MCF 10A (cell line): Measurements from ENCODE around the gene RND1. TPM values are rescaled to one million over a fixed set of nuclear protein-coding genes. Genes with fewer than 3 reads are reported as not detected.

Experiments
- BruUV-seq: library from RNA; stranded (reverse); fragments of 400-500 nt; replicated peaks from 2 replicates; lab custom pipeline; 2021; lab: Mats Ljungman, UMichigan
- CTCF ChIA-PET: fragments of 300-600 bp; sonication (Branson Sonifier 250); formaldehyde crosslinking; extraction: SDS; loops from one replicate; lab custom pipeline; 2021; ENCODE audit warnings: antibody characterized with exemption, inconsistent platforms; lab: Yijun Ruan, JAX
- POLR2A ChIA-PET: fragments of 300-600, 350-650 bp; sonication (Branson Sonifier 250); formaldehyde crosslinking; extraction: SDS; loops from one replicate; lab custom pipeline; 2020; ENCODE audit warnings: antibody characterized with exemption, inconsistent platforms; lab: Yijun Ruan, JAX
- DNase-seq: peaks from one replicate; pipeline ENCODE4 v3.0.0-alpha.2; 2018; ENCODE audit not compliant: unreplicated experiment
- H3K27ac Mint-ChIP-seq: one replicate; pipeline ENCODE4 v1.8.0; 2022; ENCODE audit warnings: mild to moderate bottlenecking, low read depth, mixed read lengths; ENCODE audit not compliant: unreplicated experiment
- H3K27me3 Mint-ChIP-seq: one replicate; pipeline ENCODE4 v1.8.0; 2022; ENCODE audit warnings: mixed read lengths; ENCODE audit not compliant: insufficient read depth, unreplicated experiment
- H3K36me3 Mint-ChIP-seq: one replicate; pipeline ENCODE4 v1.8.0; 2022; ENCODE audit warnings: mild to moderate bottlenecking, moderate library complexity, mixed read lengths; ENCODE audit not compliant: insufficient read depth, unreplicated experiment
- H3K4me1 Mint-ChIP-seq: one replicate; pipeline ENCODE4 v1.8.0; 2022; ENCODE audit warnings: mixed read lengths; ENCODE audit not compliant: insufficient read depth, unreplicated experiment
- H3K4me3 Mint-ChIP-seq: one replicate; pipeline ENCODE4 v1.8.0; 2022; ENCODE audit warnings: mild to moderate bottlenecking, moderate library complexity, mixed read lengths; ENCODE audit not compliant: unreplicated experiment
- H3K9me3 Mint-ChIP-seq: one replicate; pipeline ENCODE4 v1.8.0; 2022; ENCODE audit warnings: mixed read lengths; ENCODE audit not compliant: unreplicated experiment
- CTCF ChIP-seq: fragments of 200-600 bp; IDR thresholded peaks from one replicate; pipeline ENCODE4 v1.8.0; 2022; ENCODE audit warnings: antibody characterized with exemption, mild to moderate bottlenecking; ENCODE audit not compliant: unreplicated experiment
- intact Hi-C: fragments of 100-400 bp; cut with micrococcal nuclease; formaldehyde crosslinking; loops from 2 replicates; pipeline ENCODE4 v1.14.1; 2022
- total RNA-seq: library from RNA; stranded (reverse); gene quantifications from 2 replicates; pipeline ENCODE4 v1.2.3, GENCODE V29; 2022

RND1 gene
- total RNA-seq, 1 experiment from 2014 or later: 1.0 TPM

GRCh38 chr12:48828293-48828692 lies 37.4 kb downstream of the RND1 start:
- no peaks in the 10 kb centered on the region for H3K9me3 Mint-ChIP-seq
- H3K4me3 Mint-ChIP-seq: no peak overlapping the region
- H3K27me3 Mint-ChIP-seq: no peaks in the 10 kb centered on the region
- H3K36me3 Mint-ChIP-seq: peaks cover 45% of the 10 kb centered on the region
- no peak overlapping the region for H3K27ac Mint-ChIP-seq
- no TSS peak for BruUV-seq
- intact Hi-C loops: no loop called here
- peaks cover 10% of the 10 kb centered on the region for H3K4me1 Mint-ChIP-seq
- CTCF ChIA-PET: interaction anchor here (1.4 to 6.7 kb wide), 2 partner anchors 9 to 13 kb away, joined by 4 to 46 read pairs; no protein-coding TSS in a partner anchor
- POLR2A ChIA-PET: interaction anchor here (4.3 kb wide), 1 partner anchor 13 kb away, joined by 32 read pairs; the partner anchor contains the start of gene CACNB3
- TF ChIP-seq CTCF: no peak
- no peak for DNase-seq

GRCh38 chr12:48827513-48828096 lies 38.1 kb downstream of the RND1 start:
- Mint-ChIP-seq H3K4me1 (peaks cover 10% of the 10 kb centered on the region), H3K27me3 (no peaks in the 10 kb centered on the region), H3K36me3 (peaks cover 39% of the 10 kb centered on the region), H3K4me3 (no peak overlapping the region), H3K27ac (no peak overlapping the region), H3K9me3 (no peaks in the 10 kb centered on the region)
- DNase-seq: no peak
- intact Hi-C loops: no loop called here
- ChIA-PET CTCF (interaction anchor here (0.6 to 6.7 kb wide), 6 partner anchors 8 to 239 kb away, joined by 3 to 46 read pairs (median 5); no protein-coding TSS in a partner anchor), POLR2A (interaction anchor here (4.3 kb wide), 1 partner anchor 12 kb away, joined by 32 read pairs; the partner anchor contains the start of gene CACNB3)
- TF ChIP-seq CTCF: no peak
- no TSS peak for BruUV-seq

GRCh38 chr12:48827026-48827425 lies 38.6 kb downstream of the RND1 start:
- H3K27ac Mint-ChIP-seq: no peak overlapping the region
- no peak for DNase-seq
- intact Hi-C loops: no loop called here
- no peaks in the 10 kb centered on the region for H3K27me3 Mint-ChIP-seq
- H3K4me3 Mint-ChIP-seq: no peak overlapping the region
- H3K9me3 Mint-ChIP-seq: no peaks in the 10 kb centered on the region
- BruUV-seq: no TSS peak
- ChIA-PET CTCF (interaction anchor here (0.6 to 6.7 kb wide), 7 partner anchors 8 to 240 kb away, joined by 3 to 46 read pairs (median 4); no protein-coding TSS in a partner anchor), POLR2A (interaction anchor here (0.6 to 4.3 kb wide), 5 partner anchors 11 to 111 kb away, joined by 3 to 32 read pairs (median 3); partner anchors contain the start of gene CACNB3)
- TF ChIP-seq CTCF: no peak
- H3K4me1 Mint-ChIP-seq: peaks cover 10% of the 10 kb centered on the region
- H3K36me3 Mint-ChIP-seq: peaks cover 33% of the 10 kb centered on the region

GRCh38 chr12:48826209-48826855 lies 39.3 kb downstream of the RND1 start:
- Mint-ChIP-seq H3K36me3 (peaks cover 27% of the 10 kb centered on the region), H3K4me3 (no peak overlapping the region), H3K9me3 (no peaks in the 10 kb centered on the region), H3K27me3 (no peaks in the 10 kb centered on the region), H3K4me1 (peaks cover 10% of the 10 kb centered on the region), H3K27ac (no peak overlapping the region)
- POLR2A ChIA-PET: interaction anchor here (0.6 to 4.3 kb wide), 5 partner anchors 10 to 111 kb away, joined by 3 to 32 read pairs (median 3); partner anchors contain the start of gene CACNB3
- peak; percentile 46 for DNase-seq
- CTCF ChIA-PET: interaction anchor here (1.0 to 6.7 kb wide), 4 partner anchors 11 to 61 kb away, joined by 3 to 46 read pairs (median 5); no protein-coding TSS in a partner anchor
- intact Hi-C loops: no loop called here
- no peak for TF ChIP-seq CTCF
- no TSS peak for BruUV-seq
